ENCODE measurements around the gene PSMB9. TPM values are rescaled to one million over a fixed set of nuclear protein-coding genes. Genes with fewer than 3 reads are reported as not detected.
"Not testable (repeated sequence)": the region's sequence is repeated elsewhere in the genome, so short reads cannot be mapped to it uniquely, and the experiment has no call there.

The PSMB9 gene
- 29.1 and 68.9 TPM in 2 replicates for total RNA-seq

DNA sequence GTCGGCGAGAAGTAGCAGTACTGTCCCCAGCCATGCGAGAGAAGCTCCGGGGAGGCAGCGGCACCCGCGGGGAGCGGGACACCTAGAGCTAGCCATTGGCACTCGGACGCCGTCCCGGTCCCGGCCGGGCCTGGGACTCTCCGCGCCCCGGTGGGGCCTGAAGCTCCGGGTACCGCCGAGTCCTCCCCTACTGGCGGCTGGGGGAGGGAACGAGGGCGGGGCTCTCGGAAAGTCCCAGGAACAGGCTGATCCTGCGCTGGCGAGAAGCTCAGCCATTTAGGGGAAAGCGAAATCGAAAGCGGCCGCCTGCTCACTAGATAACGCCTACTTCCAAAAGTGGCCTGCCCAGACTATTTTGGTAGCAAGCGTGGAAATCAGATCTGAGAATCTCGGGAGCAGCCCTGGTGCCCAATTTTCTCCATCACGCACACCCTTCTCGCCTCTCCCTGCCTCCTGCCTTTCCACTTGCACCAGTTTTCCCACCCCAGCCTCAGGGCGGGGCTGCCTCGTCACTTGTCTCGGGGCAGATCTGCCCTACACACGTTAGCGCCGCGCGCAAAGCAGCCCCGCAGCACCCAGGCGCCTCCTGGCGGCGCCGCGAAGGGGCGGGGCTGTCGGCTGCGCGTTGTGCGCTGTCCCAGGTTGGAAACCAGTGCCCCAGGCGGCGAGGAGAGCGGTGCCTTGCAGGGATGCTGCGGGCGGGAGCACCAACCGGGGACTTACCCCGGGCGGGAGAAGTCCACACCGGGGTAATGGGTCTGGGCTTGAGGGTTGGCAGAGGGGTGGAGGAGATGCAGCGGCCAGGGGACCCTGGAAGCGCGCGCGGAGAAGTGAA lies at the start of gene PSMB9, which contains the start of gene TAP1:
PSMB9 (plus strand) TSS at position 652 of the 835 bp plus-strand sequence; CDS start at position 690, 38 bp downstream.
TAP1 (minus strand) TSS at position 164 of the 835 bp plus-strand sequence; CDS start at position 96, 68 bp downstream.
- DNase-seq, result peak; percentile 96

DNA sequence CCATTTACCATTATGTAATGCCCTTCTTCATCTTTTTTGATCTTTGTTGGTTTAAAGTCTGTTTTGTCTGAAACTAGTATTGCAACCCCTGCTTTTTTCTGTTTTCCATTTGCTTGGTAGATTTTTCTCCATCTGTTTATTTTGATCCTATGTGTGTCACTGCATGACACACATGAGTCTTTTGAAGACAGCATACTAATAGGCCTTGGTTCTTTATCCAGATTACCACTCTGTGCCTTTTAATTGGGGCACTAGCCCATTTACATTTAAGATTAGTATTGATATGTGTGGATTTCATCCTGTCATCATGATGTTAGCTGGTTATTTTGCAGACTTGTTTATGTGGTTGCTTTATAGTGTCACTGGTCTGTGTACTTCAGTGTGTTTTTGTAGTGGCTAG lies 48.6 kb upstream of the PSMB9 start:
- DNase-seq, result not testable (repeated sequence)

DNA sequence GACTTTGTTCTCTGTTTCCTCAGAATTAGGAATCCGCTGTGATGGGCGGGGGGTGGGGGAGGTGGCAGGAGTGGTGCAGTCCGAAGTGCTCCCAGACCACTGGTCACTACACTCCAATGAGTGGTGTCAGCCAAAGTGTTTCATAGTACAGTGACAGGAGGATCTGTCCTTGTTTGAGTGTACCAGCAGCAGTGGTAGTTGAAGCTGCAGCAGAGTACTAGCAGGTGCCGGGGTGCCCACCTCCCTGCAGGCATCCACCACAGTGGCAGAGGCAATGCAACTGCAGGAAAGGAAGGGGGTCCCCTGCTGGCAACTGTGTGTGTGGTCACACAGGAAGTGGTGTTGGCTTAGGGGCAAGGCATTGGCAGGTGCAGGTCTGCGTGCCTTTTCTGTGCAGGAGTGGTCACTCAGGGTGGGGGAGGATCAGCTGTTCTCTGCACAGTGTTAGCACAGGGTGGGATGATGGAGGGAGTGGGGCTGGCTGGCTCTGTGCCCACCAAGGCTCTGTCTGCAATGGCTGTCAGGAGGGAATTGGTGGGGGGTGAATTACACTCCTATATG lies 46.9 kb upstream of the PSMB9 start:
- no peak for DNase-seq

DNA sequence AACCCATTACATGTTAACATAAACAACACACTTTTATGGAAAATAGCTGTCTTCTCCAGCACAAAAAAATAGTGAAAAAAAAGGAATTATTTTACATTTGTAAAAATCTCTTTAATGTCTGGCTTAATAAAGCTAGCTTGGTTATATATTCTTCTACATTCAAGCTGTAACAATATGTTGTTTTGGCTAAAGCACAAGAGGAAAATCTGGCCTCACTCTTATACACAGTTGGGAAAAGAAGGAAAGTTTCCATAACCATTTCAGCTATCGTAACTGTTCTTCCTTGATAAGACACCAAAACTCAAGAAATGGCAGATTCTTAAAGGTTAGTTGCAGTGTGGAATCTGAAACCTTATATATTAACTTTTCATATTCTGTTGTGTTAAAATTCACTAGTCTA lies 44.8 kb upstream of the PSMB9 start:
- no peak for DNase-seq

DNA sequence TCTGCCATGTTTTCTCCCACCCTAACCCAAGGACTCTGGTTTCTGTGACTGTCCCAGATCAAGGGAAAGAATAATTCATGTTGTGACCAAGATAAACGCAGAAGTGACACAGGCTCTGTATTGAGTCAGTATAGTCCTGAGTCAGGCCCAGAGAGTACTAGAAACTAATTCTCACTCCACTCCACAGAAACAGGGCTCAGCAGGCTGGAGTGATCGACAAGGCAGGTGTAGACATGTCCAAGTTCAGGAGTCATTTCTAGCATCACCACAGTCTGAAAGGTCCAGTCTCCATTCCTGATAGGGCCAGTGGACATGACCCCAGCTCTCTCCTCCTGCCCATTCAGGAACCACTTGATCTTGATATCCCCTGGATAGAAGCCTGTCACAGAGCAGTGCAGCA lies 39.8 kb upstream of the PSMB9 start:
- no peak for DNase-seq

DNA sequence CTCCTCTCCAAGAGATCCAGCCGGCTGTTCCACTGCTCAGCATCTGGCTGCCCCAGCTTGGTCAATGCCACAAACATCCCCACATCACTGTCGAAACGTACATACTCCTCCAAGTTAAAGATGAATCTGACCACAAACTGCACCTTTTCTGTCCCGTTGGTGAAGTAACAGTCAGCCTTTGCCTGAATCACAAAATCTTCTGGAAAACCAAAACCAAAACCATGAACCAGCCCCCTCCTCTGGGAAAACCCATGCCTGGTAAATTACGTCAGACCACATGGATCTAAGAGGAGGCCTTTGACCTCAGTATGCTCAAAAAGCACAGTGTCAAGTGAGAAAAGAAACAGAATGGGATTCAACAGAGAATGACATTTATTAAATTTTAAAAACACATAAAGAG lies 38.9 kb upstream of the PSMB9 start:
- DNase-seq, result no peak

DNA sequence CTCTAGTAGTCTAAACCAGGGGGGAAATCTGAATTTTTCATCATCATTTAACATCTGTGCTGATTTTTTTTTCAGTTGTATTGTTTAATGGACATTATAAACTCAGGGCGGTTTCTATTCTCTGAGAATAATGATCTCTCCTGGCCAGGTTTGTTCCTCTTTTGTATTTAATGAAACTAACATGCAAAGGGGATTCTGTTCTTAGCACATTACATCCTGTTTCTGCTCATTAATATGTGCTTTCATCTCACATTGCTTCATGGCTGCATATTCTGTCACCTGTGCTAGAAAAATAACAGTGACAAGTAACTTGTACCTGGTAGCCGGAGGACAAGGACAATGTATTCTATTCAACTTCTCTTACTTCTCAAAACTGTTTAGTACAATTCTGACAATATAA lies 38.0 kb upstream of the PSMB9 start:
- no peak for DNase-seq

DNA sequence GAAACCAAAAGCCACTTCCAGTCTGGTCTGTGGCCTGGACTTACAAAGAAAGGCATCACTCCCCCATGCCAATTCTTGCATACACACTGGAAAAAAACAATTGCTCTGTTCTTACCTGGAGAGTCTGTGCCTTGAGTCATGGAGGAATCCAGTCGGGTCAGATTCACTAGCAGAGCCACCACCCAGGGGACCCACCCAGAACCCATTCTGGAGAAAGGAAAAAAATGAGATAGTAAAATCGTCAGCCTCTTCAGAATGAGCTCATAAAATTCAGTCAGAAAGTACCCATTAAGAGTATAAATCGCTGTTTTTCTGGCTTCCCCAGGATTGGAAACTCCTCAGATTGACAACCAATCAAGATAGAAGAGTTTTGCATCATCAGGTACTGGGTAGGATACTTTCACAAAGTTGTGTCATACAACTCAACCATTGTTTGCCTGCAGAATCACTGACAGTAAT lies 37.2 kb upstream of the PSMB9 start, which contains the start of gene HLA-DOB:
HLA-DOB (minus strand) TSS at position 257 of the 459 bp plus-strand sequence; CDS start at position 206, 51 bp downstream.
- peak; percentile 65 for DNase-seq

DNA sequence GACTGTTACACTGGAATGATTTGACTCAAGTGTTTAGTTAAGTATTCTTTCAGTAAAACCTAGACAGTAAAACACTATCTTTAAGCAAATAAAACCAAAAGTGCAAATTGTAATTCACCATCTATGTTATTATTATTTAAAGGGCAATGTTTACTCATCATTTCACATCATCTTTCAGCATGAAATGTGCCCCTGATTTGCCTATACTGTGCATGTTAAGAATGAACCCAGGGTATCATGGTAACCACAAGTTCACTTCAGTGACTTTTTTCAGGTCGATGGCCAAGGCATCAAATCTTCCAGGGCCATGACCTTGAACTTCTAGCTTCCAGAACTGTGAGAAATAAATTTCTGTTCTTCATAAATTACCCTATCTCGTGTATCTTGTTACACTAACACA lies 35.1 kb upstream of the PSMB9 start:
- no peak for DNase-seq

DNA sequence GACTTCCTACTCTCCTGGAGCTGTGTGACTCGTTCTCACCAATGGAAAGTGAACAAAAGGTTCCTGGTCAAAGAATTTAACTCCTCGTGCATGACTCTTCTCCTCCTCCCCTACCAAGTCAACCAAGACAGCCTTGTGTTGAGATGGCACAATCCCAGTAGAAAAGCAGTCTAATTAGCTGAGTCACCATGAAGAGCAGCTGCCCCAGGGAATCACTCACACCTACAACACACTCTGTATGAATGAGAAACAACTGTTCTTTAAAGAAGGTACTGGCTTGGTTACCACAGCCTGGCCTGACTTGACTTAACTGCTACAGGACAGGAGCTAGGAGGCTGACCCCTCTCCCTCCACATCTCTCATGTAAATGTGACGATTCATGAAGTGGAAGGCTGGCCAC lies 34.3 kb upstream of the PSMB9 start:
- no peak for DNase-seq

DNA sequence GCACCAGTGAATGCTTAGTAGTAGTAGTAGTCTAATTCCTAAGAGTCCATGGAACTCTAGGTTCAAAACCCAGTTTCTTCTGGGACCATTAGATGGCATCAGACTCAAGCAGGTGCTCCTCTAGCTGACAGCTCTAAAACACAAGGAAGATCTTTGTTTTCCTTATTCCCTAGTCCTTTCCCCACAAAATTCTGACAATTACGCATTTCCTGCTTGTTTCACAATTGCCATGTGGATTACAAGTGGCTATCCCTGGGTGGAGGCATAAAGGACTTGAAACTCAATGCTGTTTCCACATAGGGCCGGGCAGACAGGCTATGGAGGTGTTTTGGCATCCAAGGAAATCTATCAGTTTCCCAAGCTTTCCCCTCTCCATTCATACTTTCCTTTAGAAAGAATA lies 28.0 kb upstream of the PSMB9 start:
- DNase-seq, result peak; percentile 60

DNA sequence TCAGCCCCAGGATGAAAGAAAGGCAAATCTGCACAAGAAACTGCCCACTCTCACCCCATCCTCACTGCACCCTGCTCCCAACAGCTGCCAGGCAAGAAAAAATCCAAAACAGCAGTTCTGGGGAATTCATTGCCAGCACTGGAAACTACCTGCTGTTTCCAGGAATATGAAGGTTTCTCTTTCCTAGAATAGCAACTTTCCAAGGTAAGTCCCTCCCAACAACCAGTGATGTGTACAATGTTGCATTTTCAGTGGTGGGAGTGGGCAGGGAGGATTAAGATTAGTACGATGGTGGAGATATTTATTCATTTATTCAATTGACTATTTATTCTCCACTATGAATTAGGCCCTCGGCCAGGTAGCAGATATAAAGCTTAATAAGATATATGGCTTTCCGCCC lies 27.0 kb upstream of the PSMB9 start:
- no peak for DNase-seq

DNA sequence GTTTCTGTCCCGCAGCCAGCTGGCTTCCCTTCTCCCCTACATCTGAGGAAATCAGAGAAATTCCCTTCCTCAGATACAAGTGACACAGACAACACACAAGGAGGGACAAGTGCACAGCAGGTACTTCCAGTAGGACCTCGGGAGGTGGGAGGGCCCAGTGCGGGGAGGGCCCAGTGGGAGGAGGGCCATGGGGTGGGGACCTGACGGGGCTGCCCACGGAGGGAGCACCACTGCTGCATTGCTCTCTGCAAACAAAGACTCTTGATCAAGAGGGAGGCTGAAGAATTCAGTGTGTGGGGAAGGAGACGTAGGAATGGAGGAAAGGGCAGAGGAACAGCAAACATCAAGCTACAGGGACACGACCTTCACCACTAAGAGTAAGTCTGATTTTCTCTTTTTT lies 24.5 kb upstream of the PSMB9 start:
- DNase-seq, result no peak

DNA sequence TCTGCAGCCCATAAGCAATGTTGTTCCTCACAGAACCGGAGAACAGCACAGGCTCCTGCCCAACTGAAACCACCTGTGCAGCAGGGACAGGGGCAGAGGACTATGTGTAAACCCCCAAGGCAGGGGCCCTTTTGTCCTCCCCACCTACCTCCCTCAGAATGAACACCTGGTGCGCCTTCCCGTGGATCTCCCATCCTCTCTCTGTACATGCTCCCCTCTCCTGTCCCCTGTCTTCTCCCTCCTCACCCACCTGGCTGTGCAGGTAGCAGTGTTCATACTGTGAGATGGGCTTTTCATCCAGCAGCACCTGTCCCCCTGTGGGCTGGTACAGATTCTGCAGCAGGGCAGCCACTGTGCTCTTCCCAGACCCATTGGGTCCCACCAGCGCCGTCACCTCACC lies 24.0 kb upstream of the PSMB9 start:
- DNase-seq, result no peak

DNA sequence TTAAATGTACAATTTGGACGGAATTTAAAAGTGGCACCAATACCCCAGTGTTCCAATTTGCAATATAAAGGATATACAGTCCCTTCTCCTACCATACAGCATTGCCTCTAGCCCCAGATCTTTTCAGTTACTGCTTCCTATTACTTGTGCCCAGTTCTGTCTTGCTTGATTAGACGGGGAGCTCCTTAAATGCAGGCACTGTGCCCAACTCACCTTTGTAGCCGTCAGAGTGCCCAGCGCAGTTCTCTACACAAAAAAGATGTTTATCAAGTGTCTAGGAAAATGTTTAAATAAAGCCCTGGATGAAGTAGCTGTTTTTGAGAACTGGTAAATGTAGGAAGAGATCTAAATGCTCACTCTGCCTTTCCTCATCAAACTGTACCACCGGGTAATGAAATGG lies 23.1 kb upstream of the PSMB9 start:
- DNase-seq, result no peak

DNA sequence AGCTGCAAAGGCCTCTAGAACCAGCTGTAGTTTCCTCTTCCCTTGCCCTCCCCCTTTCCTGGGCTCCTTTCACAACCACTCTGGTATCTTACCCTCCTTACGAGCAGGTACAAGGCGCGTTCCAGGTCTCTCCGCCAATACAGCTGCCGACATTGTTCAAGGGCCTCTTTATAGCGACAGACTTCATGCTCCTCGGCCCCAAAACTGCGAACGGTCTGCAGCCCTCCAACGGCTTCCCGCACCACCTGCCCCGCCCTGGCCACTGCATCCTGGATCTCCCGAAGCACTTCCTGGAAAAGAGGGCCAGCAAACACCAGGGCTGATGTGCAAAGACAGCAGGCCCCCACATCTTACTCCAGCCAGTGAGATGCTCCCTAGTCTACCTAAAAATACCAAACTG lies 21.5 kb upstream of the PSMB9 start:
- no peak for DNase-seq

DNA sequence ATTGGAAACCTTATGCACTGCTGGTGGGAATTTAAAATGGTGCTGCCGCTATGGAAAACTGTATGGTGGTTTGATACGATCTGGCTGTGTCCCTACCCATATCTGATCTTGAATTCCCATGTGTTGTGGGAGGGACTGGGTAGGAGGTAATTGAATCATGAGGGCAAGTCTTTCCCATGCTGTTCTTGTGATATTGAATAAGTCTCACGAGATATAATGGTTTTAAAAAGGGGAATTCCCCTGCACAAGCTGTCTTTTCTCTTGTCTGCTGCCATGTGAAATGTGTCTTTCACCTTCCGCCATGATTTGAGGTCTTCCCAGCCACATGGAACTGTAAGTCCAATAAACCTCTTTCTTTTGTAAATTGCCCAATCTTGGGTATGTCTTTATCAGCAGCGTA lies 20.3 kb upstream of the PSMB9 start:
- no peak for DNase-seq

DNA sequence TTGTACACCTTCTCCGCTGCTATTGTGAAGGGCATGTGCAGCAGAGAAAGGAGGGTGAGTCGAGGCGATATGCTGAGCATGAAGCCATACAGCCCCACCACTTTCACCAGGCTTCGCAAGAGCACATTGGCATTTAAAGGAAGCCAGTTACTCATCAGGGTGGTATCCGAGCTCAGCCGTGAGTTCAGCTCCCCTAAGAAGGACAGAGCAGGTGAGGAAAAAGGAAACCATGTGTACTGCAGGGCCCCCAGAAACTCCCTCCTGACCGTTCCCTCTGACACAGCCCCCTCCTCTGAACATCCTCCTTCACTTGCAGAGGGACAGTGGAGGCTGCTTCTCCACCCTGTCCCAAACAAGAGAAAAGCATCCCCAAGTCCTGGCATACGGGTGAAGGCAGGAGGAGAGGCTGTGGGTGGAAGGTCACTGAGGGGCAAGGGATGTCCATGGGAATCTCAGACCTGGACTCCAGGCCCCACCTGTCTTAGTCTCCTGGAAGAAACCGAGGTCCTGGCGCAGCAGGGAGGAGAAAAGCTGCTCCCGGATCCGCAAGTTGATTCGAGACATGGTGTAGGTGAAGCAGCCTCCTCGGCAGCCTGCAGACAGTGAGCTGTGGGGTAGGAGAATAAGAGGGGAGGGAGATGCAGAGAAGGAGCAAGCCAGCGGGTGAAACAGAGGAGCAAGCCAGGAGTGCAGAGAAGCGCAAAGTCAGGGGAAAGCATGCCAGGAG lies 18.7 kb upstream of the PSMB9 start:
- no peak for DNase-seq

DNA sequence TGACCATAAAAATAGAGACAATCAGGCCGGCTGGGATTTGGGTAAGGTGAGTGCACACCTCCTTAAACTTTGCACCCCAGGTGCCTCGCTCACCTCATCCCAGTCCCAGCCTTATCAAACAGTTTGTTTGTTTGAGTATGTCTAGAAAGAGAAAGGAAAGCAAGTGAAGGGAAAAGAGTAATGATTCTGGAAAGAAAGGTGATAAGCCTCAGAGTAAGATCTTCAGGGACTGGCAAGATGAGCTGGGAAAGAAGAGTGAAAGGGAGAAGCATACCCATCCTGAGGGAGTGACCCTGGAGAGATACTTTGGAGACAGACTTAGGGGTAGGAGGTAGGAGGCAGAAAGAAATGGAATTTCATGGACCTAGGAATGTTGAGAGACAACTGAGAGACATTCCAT lies 17.1 kb upstream of the PSMB9 start:
- DNase-seq, result no peak

DNA sequence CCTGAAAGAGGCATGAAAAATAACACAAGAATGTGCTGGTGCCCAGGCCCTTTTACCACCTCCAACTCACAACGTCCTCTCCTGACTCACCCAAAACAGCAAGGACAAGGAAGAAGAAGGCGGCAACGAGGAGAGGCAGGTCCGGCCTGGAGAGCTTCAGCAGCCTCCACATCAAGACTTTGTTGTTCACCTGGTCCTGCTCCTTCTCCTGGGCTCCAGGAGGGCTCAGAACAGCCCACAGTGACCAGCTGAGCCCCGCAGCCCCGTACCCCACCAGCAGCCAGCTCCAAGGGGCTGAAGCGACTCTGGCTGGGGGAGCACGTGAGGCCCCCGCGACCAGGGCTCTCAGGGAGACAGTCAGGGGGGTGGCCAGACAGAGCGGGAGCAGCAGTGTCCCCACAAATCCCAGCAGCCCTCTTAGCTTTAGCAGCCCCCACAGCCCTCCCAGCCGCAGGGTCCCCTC lies 16.3 kb upstream of the PSMB9 start:
- DNase-seq, result peak; percentile 17

DNA sequence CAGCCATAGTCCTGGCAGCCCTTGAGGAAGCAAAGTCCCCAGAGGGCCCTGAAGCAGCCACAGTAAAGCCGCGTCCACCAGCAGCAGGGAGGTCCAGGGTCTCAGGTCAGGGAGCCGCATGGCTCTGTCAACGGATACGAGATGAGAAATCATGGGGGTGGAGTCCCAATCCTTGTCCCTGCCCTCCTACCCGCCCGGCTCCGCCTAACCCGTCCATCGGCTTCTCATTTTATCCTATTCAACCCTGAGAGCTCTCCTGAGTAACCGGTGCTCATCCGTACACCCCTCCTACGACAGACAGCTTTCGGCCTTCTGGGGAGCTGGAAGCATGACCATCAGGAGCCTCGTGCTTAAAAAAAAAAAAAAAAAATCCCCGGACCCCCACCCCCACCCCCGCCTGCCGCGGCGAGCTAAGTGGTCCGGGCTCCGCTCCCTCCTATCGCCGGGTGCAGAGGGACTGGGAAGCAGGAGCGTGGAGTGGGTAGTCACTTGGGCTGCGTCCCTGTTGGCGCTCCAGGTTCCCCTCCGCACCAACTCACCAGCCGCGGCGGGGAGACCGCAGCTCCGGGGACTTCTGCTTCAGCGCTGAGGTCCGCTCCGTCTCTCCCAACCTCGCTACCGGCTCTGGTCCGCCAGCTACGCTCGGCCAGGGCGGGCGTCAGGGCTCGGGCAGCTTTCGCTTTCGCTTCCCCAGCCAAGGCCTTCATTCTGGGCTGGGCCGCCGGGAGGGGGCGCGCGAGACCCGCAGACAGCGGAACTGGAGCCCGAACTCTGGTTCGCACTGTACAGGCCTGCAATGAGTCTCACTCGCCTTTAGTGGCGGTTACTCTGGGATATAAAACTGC lies 15.7 kb upstream of the PSMB9 start, which contains the start of gene TAP2:
TAP2 (minus strand) TSS at position 626 of the 845 bp plus-strand sequence; CDS start at position 120, 506 bp downstream.
- DNase-seq, result peak; percentile 96

DNA sequence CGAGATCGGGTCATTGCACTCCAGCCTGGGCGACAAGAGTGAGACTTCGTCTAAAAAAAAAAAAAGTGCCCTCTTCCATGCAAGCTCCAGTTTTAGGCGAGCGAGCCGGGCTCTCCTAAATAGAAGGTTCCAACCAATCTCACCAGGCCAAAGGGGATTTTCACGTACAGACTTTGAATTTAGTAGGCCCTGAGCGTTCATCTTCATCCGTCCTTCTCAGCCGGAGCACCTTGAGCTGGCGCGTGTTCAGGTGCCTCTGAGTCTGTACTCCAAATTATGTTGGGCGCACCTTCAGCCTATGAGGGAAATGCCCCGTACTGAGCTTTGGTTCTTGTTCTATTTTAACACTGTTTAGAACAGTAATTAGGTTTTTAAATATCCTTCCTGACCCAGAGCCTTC lies 14.6 kb upstream of the PSMB9 start:
- DNase-seq, result no peak

Data from dermis blood vessel endothelial cell (primary cell).